HG02970 (cell line): Measurements from ENCODE around the gene IL20RB.

Experiments used
- ATAC-seq: cut with Tn5 transposase; IDR thresholded peaks from one replicate; pipeline ENCODE4 v1.9.1; 2021; ENCODE audit warnings: mild to moderate bottlenecking, moderate library complexity, moderate number of reproducible peaks; ENCODE audit not compliant: unreplicated experiment, low FRiP score

Gene IL20RB, protein sequence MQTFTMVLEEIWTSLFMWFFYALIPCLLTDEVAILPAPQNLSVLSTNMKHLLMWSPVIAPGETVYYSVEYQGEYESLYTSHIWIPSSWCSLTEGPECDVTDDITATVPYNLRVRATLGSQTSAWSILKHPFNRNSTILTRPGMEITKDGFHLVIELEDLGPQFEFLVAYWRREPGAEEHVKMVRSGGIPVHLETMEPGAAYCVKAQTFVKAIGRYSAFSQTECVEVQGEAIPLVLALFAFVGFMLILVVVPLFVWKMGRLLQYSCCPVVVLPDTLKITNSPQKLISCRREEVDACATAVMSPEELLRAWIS

DNA sequence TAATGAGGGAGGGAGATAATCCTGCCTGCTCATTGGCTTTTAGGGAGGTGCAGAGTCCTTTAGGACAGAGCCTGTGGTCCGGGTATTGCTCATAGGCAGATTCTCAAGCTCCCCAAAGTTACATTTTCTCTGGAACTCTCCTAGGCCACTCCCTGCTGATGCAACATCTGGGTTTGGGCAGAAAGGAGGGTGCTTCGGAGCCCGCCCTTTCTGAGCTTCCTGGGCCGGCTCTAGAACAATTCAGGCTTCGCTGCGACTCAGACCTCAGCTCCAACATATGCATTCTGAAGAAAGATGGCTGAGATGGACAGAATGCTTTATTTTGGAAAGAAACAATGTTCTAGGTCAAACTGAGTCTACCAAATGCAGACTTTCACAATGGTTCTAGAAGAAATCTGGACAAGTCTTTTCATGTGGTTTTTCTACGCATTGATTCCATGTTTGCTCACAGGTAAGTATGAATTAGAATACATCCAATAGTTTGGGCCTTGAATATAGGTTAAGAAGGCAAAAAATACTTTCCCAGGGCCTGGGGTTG lies at the start of gene IL20RB:
Gene IL20RB, plus strand, starts transcription at position 233 of the 538 bp plus-strand sequence. Its CDS starts 131 bp downstream, at position 364.
- no peak for ATAC-seq

DNA sequence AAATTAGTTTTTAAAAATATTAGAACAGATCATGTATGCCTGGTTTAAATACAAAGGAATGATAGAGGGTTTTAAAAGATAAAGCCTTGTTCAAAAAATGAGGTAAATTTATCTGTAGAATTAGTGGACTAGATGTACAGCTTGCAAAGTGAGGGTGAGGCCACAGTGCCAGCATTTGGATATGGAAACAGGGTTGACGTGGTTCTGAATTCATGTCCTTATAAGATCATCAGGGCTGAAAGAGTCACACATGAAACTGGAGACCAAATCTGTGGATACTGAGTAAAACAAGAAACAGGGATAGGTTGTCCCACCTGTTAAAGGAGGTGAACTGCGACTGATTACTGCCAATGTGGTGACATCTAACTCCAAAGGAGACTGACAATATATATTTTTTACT lies 49.5 kb upstream of the IL20RB start:
- ATAC-seq = no peak

DNA sequence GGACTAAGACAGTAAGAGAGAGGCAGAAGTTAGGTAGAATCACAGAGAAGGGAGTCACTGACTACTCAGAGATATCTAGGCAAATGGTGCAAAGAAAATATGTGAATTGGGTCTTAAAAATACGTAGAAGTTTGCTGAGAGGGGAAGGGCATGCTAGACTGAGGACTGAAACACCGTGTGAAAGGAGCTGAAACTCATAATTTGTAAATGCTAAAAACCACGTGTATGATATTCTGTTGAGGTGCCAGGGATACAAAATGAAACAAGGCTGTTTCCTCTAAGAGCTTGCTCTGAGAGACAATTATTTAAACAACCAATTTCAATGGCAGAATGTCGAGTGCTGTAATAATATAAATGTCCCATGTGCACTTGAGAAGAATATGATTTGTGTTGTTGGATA lies 48.6 kb upstream of the IL20RB start:
- ATAC-seq = no peak

DNA sequence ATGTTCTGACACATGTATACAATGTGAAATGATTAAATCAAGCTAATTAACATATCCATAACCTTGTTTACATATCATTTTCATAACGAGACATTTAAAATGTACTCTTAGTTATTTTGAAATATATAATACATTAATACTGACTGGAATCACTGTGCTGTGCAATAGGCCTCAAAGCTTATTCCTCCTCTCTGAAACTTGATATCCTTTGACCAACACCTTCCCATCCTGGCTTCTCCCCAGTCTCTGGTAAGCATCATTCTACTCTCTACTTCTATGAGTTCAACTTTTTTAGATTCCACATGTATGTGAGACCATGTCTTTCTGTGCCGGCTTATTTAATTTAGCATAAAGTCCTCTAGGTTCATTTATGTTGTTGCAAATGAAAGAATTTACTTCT lies 47.1 kb upstream of the IL20RB start:
- no peak for ATAC-seq

DNA sequence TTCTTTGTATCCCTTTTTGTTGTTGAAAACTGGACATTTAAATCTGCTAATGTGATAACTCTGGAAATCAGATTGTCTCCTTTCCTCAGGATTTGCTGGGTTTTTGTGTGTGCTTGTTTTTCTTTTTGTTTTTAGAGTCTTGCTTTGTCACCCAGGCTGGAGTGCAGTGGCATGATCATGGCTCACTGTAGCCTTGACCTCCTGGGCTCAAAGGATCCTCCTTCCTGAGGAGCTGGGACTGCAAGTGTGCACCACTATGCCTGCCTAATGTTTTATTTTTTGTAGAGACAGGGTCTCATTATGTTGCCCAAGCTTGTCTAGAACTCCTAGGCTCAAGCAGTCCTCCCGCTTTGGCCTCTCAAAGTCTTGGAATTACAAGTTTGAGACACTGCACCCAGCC lies 44.6 kb upstream of the IL20RB start:
- no peak for ATAC-seq

DNA sequence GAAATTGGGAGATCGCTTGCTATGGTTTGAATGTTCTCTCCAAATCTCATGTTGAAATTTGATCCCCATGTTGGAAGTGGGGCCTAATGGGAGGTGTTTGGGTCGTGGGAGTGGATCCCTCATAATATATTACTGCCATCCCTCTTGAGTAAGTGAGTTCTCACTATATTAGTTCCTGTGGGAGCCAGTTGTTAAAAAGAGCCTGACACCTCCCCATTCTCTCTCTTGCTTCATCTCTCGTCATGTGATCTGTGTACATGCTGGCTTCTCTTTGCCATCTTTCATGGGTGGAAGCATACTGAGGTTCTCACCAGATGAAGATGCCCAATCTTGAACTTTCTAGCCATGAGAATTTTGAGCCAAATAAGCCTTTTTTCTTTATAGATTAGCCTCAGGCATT lies 43.0 kb upstream of the IL20RB start:
- no peak for ATAC-seq

DNA sequence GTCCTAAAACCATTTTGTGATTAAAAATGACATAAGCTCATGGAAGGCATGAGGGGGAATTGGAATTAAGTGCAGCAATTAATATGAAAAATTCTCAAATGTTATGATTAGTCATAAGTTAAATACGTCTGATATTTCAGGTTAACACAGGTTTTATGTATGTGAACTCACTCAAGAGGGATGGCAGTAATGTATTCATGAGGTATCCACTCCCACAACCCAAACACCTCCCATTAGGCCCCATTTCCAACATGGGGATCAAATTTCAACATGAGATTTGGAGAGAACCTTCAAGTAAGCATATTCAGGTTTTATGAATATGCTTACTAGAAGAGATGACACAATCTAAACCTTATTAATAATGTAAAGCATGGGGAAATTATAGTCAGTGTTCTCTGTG lies 41.6 kb upstream of the IL20RB start:
- ATAC-seq = no peak

DNA sequence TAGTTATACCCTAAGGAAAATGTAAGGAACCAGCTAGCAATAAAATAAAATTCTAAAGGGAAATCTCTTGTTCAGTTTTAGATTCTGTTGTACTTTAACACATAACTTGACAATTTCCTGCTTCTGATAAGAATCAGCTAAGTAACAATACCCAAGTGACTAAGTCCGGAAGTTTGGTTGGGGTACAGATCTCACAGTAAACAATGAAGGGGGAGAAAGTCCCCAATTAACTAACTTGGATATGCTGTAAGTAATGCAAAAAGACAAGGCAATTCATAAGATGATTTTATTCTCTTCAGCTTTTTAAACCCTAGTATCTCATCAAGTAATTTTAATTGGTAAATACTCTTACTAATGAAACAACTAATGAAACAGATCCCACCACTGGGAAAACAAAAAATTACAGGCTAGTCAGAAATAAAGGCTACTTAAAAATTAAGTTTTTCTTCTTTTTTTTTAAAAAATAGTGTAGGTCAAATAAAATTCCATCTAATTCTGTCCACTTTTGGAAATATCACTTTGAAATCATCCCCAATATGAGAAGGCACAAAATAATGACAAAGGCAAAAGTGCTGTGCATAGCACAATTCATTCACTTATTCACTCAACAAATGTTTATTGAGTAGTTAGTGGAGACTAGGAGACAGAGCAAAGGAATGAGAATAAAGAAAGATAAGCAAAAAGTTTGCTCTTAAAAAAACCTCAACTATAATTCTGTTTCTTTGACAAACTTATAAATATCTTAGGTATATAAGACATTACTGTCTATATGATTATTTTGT lies 37.8 kb upstream of the IL20RB start:
- no peak for ATAC-seq

DNA sequence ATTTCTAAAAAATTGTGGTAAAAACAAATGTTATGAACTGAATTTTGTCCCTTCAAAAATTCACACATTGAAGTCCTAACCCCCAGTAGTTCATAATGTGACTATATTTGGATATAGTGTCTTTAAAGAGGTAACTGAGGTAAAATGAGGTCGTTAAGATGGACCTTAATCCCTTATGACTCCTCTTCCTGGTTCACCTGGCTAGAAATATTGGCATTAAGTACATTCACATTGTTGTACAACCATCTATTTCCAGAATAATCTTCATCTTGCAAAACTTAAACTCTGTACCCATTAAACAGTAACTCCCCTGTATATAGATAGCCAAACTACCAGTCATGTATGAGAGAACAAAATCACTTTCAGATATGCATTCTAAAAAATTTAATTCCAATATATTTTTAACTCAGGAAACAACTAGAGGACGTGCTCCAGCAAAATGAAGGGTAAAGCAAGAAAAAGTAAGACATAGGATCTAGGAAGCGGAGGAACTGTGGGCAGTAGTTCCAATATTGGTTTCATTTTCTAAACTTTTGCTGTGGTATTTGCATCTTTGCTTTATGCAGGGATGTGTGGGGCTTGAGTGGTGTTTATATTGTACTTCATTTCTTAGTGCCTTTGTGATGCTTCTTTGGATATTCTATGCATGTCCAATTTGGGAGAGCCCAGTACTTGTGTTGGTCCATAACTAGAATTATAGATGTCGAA lies 36.7 kb upstream of the IL20RB start:
- ATAC-seq = no peak

DNA sequence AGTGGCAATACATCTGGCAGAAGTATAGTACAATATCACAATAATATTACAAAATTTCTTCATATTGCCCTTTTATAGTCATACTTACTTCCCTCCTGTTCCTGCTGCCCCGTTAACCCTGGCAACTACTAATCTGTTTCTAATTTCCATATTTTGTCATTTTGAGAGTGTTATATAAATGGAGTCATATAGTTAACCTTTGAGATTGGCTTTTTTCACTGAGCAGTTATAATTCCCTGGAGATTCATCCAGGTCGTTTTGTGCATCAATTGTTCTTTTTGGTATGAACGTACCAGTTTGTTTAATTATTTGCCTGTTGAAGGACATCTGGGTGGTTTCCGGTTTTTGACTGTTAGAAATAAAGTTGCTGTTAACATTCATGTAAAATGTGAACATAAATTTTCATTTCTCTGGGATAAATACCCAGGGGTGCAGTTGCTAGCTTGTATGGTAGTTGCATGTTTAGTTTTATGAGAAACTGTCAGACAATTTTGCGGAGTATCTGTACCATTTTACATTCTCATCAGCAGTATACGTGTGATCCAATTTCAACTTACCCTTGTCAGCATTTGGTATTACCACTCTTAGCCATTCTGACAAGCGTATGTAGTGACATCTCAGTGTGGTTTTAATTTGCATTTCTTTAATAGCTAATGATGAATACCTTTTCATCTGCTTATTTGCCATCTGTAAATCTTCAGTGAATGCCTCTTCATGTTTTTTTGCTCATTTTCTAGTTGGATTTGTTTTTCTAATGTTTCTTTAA lies 32.2 kb upstream of the IL20RB start:
- ATAC-seq = no peak

DNA sequence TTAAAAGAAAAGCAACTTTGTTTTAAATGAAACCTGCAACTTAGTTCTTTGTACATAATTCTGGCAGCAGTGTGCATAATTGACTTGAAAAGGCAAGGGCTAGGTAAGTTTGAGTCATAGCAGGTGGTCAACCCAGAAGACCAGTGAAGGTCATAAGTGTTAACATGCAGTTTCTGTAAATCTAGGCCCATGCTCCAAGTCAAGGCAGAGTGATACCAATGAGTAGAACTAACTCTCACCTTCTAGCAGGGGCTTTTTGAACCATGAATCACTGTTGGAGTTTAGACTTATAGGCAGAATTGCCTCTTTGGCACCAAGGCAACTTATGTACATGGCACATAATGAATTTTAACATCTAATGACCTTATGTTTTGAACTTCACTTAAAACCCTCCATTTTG lies 29.5 kb upstream of the IL20RB start:
- no peak for ATAC-seq

DNA sequence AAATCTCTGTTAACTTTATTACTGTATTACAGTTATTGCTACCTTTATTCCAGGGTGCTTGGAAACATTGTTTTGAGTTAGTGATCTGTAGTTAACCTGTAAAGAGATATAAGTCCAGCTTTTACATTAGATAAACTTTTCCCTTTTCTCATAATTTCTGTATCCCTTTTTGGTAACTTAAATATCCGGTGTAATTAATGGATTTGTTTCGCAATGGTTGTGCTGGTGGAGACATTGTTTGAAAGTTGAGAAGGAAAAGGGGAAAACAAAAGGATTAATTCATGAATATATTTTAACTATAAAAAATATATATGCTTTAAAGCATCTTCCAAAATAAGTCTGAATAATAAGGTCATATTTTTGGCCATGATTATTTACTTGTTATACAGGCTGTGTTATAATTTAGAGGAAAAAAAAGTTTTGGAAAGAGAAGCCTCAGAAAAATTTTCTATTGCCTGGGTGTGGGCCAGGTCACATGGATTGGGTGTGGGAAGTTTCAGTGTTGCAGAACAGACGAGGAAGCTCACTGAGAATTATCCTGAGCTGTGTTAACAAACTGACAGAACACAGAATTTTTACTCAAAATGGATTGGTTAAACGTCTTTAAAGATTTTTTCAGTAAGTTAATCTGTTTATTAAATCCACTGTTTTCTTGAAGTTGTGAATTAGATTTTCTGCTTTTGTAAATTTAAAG lies 27.7 kb upstream of the IL20RB start:
- ATAC-seq = no peak

DNA sequence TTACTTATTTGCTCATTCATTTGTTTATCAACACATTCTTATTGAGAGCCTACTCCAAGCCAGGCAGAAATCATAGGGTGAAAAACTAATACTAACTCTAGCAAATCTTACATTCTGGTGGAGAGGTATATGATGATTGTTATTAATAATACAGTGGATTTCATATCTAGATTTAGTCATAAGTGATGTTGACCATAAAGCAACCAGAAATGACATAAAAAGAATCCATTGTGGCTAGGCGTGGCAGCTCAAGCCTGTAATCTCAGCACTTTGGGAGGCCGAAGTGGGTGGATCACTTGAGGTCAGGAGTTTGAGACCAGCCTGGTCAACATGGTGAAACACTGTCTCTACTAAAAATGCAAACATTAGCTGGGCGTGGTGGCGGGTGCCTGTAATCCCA lies 26.2 kb upstream of the IL20RB start:
- ATAC-seq = no peak

DNA sequence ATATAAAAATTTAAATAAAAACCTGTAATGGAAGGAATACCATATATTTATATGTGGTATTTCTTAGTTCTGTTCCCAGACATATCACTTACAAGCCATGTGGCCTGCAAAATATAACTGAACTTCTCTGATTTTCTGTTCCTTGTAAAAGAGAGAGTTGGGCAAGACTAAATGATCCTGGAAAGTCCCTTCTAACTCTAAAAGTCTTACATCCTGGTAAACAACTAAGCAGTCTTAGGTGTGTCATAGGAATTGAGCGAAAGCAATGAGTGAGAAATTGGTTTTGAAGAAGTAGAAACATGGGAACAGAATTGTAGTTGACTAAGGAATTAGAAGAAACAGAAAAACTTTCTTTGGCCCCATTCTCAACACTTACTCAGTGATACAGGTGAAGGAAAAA lies 25.3 kb upstream of the IL20RB start:
- ATAC-seq = no peak

DNA sequence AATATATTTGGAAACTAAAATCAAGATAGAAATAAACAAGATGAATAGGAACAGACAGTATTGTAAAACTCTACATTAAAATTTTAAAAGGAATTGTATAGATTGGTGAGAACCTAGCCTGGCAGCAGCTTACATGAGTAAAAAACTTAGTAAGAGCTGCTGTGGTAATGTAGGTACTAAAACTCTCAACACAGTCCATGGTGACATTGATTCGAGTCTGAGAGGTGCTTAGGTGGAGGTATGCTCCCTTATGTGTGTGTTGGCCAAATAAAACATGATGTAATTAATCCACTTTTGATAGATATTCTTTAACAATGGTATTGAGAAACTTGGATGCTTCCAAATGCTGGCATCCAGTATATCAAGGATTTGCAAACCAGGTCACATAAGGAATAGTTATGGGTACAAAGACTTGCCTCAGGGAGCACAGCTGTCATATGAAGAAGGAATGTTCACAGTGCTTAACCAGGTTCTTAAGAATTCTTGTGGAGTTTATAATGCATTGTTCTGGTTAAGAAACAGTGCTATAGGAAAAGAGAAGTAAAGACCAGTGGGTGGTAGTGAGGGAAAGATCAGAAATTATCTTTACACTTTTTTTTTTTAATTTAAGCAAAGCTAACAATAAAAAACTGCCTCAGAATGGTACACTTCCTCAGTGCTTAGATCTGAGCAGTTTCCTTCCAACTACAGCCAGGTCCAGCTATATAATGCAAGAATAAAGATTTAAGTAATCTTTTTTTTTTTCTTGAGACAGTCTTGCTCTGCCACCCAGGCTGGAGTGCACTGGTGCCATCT lies 24.6 kb upstream of the IL20RB start:
- no peak for ATAC-seq

DNA sequence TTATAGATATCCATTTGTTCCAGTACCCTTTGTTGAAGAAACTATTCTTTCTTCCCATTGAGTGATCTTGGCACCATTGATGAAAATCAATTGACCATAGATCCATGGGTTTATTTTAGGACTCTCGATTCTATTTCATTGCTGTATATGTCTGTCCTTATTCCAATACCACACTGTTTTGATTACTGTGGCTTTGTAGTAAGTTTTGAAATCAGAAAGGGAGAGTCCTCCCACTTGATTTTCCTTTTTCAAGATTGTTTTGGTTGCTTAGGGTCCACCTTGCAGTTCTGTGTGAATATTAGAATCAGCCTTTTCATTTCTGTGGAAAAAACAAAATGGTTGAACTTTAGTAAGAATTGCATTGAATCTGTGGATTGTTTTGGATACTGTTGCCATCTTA lies 20.6 kb upstream of the IL20RB start:
- no peak for ATAC-seq

DNA sequence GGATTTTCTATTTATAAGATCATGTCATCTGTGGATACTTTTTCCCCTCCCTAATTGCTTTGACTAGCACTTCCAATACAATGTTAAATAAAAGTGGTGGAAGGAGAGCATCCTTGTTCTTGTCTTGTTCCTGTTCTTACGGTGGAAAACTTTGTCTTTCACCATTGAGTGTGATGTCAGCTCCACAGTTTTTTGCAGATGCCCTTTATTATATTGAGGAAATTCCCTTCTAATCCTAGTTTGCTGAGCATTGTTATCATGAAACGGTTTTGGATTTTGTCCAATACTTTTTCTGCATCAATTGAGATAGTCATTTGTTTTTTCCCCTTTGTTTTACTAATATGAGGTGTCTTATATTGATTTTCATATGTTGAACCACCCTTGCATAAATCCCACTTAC lies 19.9 kb upstream of the IL20RB start:
- ATAC-seq = no peak

DNA sequence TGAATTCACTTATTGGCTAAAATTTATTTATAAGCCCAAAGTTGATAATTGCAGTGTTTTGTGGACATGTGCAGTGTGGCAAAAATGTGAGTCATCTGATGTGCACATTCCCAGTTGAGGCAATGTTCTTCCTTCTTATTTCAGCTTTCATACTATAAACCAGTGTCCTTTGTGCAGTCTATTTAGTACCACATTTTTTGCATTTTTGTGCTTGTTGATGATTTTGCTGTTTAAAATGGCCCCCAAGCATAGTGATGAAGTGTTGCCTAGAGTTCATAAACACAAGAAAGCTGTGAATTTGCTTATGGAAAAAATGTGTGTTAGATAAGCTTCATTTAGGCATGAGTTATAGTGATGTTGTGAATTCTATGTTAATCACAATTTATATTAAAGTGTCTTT lies 19.4 kb upstream of the IL20RB start:
- ATAC-seq = no peak

DNA sequence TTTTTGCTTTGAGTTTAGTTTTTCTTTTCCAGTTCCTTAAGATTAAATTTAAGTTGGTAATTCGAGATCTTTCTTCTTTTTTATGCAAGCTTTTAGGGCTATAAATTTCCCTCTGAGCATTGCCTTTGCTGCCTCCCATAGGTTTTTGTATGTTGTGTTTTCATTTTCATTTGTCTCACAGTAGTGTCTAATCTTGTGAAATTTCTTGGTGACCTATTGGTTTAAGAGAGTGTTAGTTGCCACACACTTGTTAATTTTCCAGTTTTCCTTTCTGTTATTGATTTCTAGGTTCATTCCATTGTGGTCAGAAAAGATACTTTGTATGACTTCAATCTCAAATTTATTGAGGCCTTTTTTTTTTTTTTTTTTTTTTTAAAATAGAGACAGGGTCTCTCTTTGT lies 18.3 kb upstream of the IL20RB start:
- ATAC-seq = no peak
